Brain microvascular endothelial cell (primary cell): ENCODE data around the gene ZBTB11.
"Not testable (repeated sequence)": the region's sequence is repeated elsewhere in the genome, so short reads cannot be mapped to it uniquely, and the experiment has no call there.

Experiments used
- DNase-seq: peaks from one replicate; pipeline ENCODE4 v3.0.0-alpha.2; 2020
- H3K27ac ChIP-seq: fragments of 250-450 bp; sonication (Bioruptor Pico); 2 replicates; pipeline ENCODE4 v1.5.1; 2020; ENCODE audit warnings: mild to moderate bottlenecking, moderate library complexity
- H3K27me3 ChIP-seq: fragments of 250-450 bp; sonication (Bioruptor Pico); replicated peaks from 2 replicates; pipeline ENCODE4 v1.5.1; 2020; ENCODE audit warnings: mild to moderate bottlenecking
- H3K36me3 ChIP-seq: fragments of 250-450 bp; sonication (Bioruptor Pico); replicated peaks from 2 replicates; pipeline ENCODE4 v1.5.1; 2020; ENCODE audit warnings: mild to moderate bottlenecking
- H3K4me3 ChIP-seq: 2 replicates; pipeline ENCODE4 v1.5.1; 2011; ENCODE audit warnings: low read depth, mild to moderate bottlenecking, control low read depth, low read length, moderate library complexity
- CTCF ChIP-seq: IDR thresholded peaks from 2 replicates; pipeline ENCODE4 v1.5.1; 2011; ENCODE audit warnings: low read depth, mild to moderate bottlenecking, moderate library complexity, low read length, control low read depth, inconsistent platforms; ENCODE audit errors: missing control alignments
- in situ Hi-C: cut with HindIII; loops from 2 replicates; pipeline ENCODE4 v1.10.0; 2017; ENCODE audit warnings: low sequenced_read_pairs, low pct_ligation_motif_present

Gene ZBTB11

GRCh38 chr3:101702726-101703125, 25.8 kb upstream of the ZBTB11 start:
- no peak for DNase-seq
- in situ Hi-C loops, result no loop called here
- no peak overlapping the region for H3K4me3 ChIP-seq
- H3K27me3 ChIP-seq, result no peaks in the 10 kb centered on the region
- H3K27ac ChIP-seq, result no peak overlapping the region
- no peaks in the 10 kb centered on the region for H3K36me3 ChIP-seq
- TF ChIP-seq CTCF, result no peak

GRCh38 chr3:101701696-101702634, 25.0 kb upstream of the ZBTB11 start:
- H3K27ac ChIP-seq, result no peak overlapping the region
- in situ Hi-C loops, result no loop called here

GRCh38 chr3:101695779-101696372, 18.9 kb upstream of the ZBTB11 start:
- peak; percentile 64 for TF ChIP-seq CTCF
- no peak overlapping the region for H3K4me3 ChIP-seq
- H3K27me3 ChIP-seq, result no peaks in the 10 kb centered on the region
- peak; percentile 70 for DNase-seq
- in situ Hi-C loops, result no loop called here
- no peaks in the 10 kb centered on the region for H3K36me3 ChIP-seq
- H3K27ac ChIP-seq, result no peak overlapping the region

More at GRCh38 chr3:101701696-101702634, 25.0 kb upstream of the ZBTB11 start:
- TF ChIP-seq CTCF, result no peak
- DNase-seq, result no peak
- no peaks in the 10 kb centered on the region for H3K36me3 ChIP-seq
- H3K4me3 ChIP-seq, result no peak overlapping the region
- H3K27me3 ChIP-seq, result no peaks in the 10 kb centered on the region

- H3K27me3 ChIP-seq, DNase-seq, H3K4me3 ChIP-seq, in situ Hi-C loops, H3K27ac ChIP-seq, H3K36me3 ChIP-seq: not testable (repeated sequence)
Observed at GRCh38 chr3:101694836-101695235, 17.9 kb upstream of the ZBTB11 start.

- H3K27me3 ChIP-seq, H3K36me3 ChIP-seq, H3K27ac ChIP-seq, H3K4me3 ChIP-seq, in situ Hi-C loops: not testable (repeated sequence)
- peak; percentile 53 for DNase-seq
- peak; percentile 67 for TF ChIP-seq CTCF
Observed at GRCh38 chr3:101693540-101693939, 16.6 kb upstream of the ZBTB11 start.

- H3K27me3 ChIP-seq, H3K4me3 ChIP-seq, in situ Hi-C loops, H3K27ac ChIP-seq, H3K36me3 ChIP-seq, DNase-seq: not testable (repeated sequence)
Observed at GRCh38 chr3:101691685-101692671, 15.0 kb upstream of the ZBTB11 start.
